Midbrain (tissue), 1 donor: ENCODE measurements around the gene KRT37.
"Not testable (repeated sequence)": the region's sequence is repeated elsewhere in the genome, so short reads cannot be mapped to it uniquely, and the experiment has no call there.

Experiments
- DNase-seq: peaks from one replicate; lab custom pipeline; 2025; lab: John Stamatoyannopoulos, UW

The KRT37 gene

GRCh38 chr17:41434415-41434814 lies 10.0 kb upstream of the KRT37 start:
- DNase-seq, result no peak

DNA sequence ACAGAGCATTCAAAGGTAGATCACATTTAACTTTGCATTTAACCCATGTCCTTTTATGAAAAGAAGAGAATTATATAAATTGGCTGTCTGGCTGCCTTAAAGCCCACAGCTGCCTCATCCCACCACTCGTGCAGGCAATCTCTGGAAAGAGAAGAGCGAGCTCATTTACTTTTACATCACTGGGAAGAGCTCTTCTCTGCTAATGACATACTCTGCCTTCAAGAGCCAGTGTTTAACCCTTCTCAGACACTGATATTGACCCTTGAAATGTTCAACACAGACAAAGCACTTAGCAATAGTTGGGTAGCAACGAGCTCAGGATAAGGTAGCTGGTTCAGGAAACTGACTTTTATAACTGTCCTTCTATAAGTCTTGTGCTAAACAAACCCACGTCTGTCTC lies 9.6 kb upstream of the KRT37 start:
- DNase-seq, result no peak

- no peak for DNase-seq
These were observed 9.2 kb upstream of the KRT37 start for GRCh38 chr17:41433586-41433985.

GRCh38 chr17:41430376-41430775 lies 6.0 kb upstream of the KRT37 start:
- not testable (repeated sequence) for DNase-seq

- no peak for DNase-seq
These were observed 5.3 kb upstream of the KRT37 start for GRCh38 chr17:41429667-41430066.

GRCh38 chr17:41428591-41429291 lies 4.4 kb upstream of the KRT37 start:
- DNase-seq, result no peak

DNA sequence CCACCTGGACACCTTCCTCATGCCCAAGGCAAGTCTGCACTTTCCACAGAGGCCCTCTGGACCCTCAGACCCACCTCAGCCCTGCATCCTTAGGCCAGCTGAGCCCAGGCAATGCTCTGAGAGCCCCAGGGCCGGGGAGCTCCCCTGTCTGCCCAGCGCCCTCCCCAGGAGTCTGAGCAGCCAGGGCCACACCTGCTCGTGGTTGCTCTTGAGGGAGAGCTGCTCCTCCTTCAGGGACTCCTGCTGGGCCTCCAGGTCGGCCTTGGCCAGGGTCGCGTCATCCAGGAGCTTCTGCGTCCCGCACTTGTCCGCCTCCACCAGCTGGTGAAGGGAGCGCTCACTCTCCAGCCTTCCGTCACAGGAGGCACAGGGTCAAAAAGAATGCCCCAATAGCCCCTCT lies 1.8 kb downstream of the KRT37 start:
- not testable (repeated sequence) for DNase-seq

DNA sequence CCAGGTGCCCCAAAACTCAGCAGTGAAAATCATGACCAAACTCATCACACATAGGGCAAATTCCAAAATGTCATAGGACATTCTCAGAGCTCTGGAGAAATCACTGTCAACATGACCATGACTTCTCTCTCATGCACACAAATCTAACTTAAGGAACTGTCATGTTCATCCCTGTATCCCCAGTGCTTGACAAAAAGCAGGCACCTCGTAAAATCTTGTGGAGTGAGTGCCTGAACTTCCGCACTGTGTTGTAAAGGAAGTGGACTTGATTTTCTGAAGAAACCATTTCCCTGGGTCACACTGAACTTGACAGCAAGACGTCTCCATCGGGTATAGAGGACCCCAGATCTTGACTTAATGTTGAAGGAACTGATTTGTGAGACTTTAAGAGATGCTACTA lies 2.8 kb downstream of the KRT37 start:
- DNase-seq, result no peak

GRCh38 chr17:41421116-41421515 lies 3.3 kb downstream of the KRT37 start:
- no peak for DNase-seq

DNA sequence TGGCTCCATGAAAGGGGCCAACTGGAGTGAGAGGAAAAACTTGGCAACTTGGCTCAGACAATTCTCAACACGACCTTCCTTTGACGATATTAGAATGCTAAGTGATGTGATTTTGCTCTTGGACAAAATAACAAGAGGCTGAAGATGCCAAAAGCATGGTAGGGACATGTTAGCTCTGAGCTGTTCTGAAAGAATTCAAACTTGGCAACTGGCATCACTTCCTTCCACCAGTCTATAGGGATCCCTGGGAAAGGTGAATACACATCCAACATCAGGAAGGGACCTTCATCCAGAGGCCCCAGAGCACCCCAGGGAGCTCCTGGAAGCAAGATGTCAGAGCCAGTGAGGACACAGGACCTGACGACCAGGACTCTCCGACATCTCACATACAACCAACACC lies 4.3 kb downstream of the KRT37 start:
- DNase-seq, result no peak

DNA sequence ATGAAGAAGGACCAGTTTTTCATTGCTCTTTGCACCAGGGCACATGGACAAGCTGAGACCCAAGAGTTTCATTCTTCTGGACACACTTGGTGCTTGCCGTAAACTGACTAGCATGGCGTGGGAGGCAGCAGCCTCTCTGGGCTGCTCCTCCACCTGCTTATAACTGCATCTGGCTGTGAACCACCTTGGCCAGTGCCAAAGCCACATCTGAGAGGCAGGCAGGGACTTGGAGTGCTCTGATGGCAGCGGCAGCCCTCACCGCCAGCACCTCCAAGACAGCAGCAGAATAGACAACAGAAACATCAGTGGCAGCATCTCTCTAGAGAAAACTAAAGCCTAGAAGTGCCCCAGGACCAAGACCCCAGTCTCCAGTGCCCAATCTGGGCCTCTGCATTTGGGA lies 4.7 kb downstream of the KRT37 start:
- DNase-seq, result no peak

- no peak for DNase-seq
These were observed 6.1 kb downstream of the KRT37 start for GRCh38 chr17:41418116-41418860.

- DNase-seq, result no peak
These were observed 6.8 kb downstream of the KRT37 start for GRCh38 chr17:41417576-41418015.

GRCh38 chr17:41417127-41417526 lies 7.3 kb downstream of the KRT37 start:
- DNase-seq, result no peak

- no peak for DNase-seq
These were observed 7.9 kb downstream of the KRT37 start for GRCh38 chr17:41416479-41416878.

DNA sequence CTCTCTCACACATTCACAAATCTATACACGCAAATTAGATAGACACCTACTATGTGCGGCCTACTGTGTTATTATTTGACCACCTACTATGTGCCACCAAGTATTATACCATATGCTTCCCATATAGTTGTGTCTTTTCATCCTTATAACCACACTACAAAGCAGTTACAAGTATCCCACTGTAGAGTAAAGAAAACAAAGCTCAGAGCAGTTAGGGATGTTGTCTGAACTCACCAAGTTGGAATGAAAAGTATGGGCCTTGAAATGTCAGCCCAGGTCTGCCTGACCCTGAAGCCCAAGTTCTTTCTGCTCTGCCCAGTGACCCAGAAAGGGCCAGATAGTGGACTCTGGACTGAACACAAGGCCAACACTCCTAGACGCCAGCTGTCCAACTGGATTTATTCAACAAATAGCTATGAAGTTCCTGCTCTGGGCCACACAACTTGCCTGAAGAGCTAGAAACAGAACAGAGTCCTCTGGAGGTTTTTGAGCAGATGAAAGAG lies 8.5 kb downstream of the KRT37 start:
- no peak for DNase-seq

- DNase-seq, result no peak
These were observed 9.0 kb downstream of the KRT37 start for GRCh38 chr17:41415411-41415810.

DNA sequence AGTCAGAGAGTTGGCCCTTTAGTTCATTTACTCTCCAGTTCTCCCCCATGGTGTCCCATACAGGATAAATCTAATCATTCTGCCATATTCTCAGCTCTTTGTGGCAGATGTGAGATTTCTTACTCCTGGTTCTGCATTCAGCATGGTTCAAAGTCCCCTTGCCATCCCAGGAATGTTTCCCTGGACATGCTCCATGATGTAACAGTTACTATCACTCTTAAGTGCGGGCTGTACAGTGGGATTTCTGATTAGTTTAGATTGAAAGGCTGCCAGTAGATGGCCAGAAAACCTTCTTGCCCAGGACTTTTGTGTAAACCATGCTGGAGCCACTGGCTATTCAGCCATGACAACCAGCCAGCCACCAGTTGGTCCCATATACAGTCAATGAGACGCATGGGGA lies 10.4 kb downstream of the KRT37 start:
- no peak for DNase-seq

- no peak for DNase-seq
These were observed 10.9 kb downstream of the KRT37 start for GRCh38 chr17:41413353-41413957.

- no peak for DNase-seq
These were observed 13.1 kb downstream of the KRT37 start for GRCh38 chr17:41411072-41411840.

GRCh38 chr17:41407226-41407625 lies 17.2 kb downstream of the KRT37 start:
- no peak for DNase-seq

DNA sequence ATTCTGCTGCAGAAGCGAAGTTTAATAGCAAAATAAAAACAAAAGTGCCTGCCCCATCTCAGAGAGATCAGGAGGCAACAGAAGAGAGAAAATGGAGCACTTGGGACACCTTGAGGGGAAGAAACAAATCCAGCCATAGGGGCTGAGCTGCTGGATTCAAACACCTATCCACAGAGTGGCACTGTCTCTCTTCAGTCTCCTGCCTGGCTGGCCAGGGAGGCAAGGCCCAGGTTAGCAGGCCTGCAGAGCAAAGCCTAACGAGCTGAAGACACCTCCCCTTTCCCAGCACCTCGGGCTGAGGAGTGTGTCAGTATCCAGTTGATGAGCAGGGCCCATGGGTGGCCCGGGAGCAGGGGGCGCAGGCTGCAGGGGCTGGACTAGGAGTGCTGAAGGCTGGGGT lies 18.2 kb downstream of the KRT37 start:
- no peak for DNase-seq
